Endothelial cell of umbilical vein (primary cell): ENCODE results near the gene PKDCC. TPM values are rescaled to one million over a fixed set of nuclear protein-coding genes. Genes with fewer than 3 reads are reported as not detected.

ENCODE experiments used
- BruUV-seq: library from RNA; stranded (reverse); fragments of 400-500 nt; replicated peaks from 2 replicates; lab custom pipeline; 2021; lab: Mats Ljungman, UMichigan
- CTCF ChIA-PET: fragments of 300-600, 350-600 bp; sonication (Branson Sonifier 250); formaldehyde crosslinking; loops from one replicate; lab custom pipeline; 2021; ENCODE audit warnings: antibody characterized with exemption, inconsistent platforms; lab: Charles Lee
- POLR2A ChIA-PET: fragments of 300-600, 350-600 bp; sonication (Branson Sonifier 250); formaldehyde crosslinking; loops from one replicate; lab custom pipeline; 2021; ENCODE audit warnings: antibody characterized with exemption, inconsistent platforms; lab: Charles Lee
- DNase-seq: peaks from one replicate; pipeline ENCODE4 v3.0.0-alpha.2; 2011; ENCODE audit warnings: low read depth, low spot score
- FAIRE-seq: peaks from 2 replicates; lab custom pipeline; 2011; peaks lifted over from hg19 to GRCh38; lab: Jason Lieb, UNC
- H2AFZ ChIP-seq: 2 replicates; pipeline ENCODE4 v1.6.0; 2012; ENCODE audit warnings: low read depth, low read length, control low read depth, inconsistent platforms
- H3K27ac ChIP-seq: 2 replicates; pipeline ENCODE4 v1.5.1; 2011; ENCODE audit warnings: low read depth, mild to moderate bottlenecking, control low read depth, low read length, moderate library complexity; ENCODE audit not compliant: insufficient read depth
- H3K27me3 ChIP-seq, 2 experiments: 2 replicates each; pipeline versions ENCODE4 v1.6.0 to v1.6.1; 2011; ENCODE audit warnings: low read length in 2 of 2, mixed read lengths in 1 of 2; ENCODE audit not compliant: control insufficient read depth in 2 of 2, insufficient read depth in 2 of 2
- H3K36me3 ChIP-seq, 2 experiments: 2 replicates in 1 of 2; 3 replicates in 1 of 2; pipeline ENCODE4 v1.5.1; 2011; ENCODE audit warnings: low read length in 2 of 2, mild to moderate bottlenecking in 1 of 2, moderate library complexity in 1 of 2; ENCODE audit not compliant: control insufficient read depth in 2 of 2, insufficient read depth in 2 of 2; ENCODE audit errors: extremely low read depth in 1 of 2
- H3K4me1 ChIP-seq: 3 replicates; pipeline ENCODE4 v1.5.1; 2011; ENCODE audit warnings: mild to moderate bottlenecking, low read length; ENCODE audit not compliant: control insufficient read depth, insufficient read depth; ENCODE audit errors: extremely low read depth
- H3K4me2 ChIP-seq: 2 replicates; pipeline ENCODE4 v1.6.1; 2011; ENCODE audit warnings: low read length, control low read depth, mixed read lengths; ENCODE audit not compliant: insufficient read depth
- H3K4me3 ChIP-seq, 3 experiments: fragments of 200-600 bp in 1 of 3; sonication (generic), shearing (Covaris generic) in 1 of 3; replicated peaks in 1 of 3; 2 replicates each; pipeline ENCODE4 v1.5.1; 2011 to 2016; ENCODE audit warnings: control low read depth in 3 of 3, low read length in 3 of 3, mild to moderate bottlenecking in 2 of 3, inconsistent platforms in 1 of 3, low read depth in 1 of 3, moderate library complexity in 1 of 3; ENCODE audit not compliant: insufficient read depth in 1 of 3
- H3K79me2 ChIP-seq: 2 replicates; pipeline ENCODE4 v1.6.0; 2012; ENCODE audit warnings: low read length, inconsistent platforms; ENCODE audit not compliant: control insufficient read depth, insufficient read depth
- H3K9ac ChIP-seq: replicated peaks from 2 replicates; pipeline ENCODE3; 2011; ENCODE audit warnings: low read length, control low read depth; ENCODE audit not compliant: insufficient read depth; ENCODE audit errors: extremely low read depth
- H3K9me1 ChIP-seq: replicated peaks from 3 replicates; pipeline ENCODE4 v1.6.0; 2011; ENCODE audit warnings: mild to moderate bottlenecking, low read length; ENCODE audit not compliant: control insufficient read depth, insufficient read depth; ENCODE audit errors: extremely low read depth
- H3K9me3 ChIP-seq: replicated peaks from 2 replicates; pipeline ENCODE4 v1.5.1; 2012; ENCODE audit warnings: low read length, inconsistent platforms; ENCODE audit not compliant: control insufficient read depth, insufficient read depth
- H4K20me1 ChIP-seq: replicated peaks from 2 replicates; pipeline ENCODE3; 2011; ENCODE audit warnings: mild to moderate bottlenecking, low read length; ENCODE audit not compliant: control insufficient read depth, insufficient read depth; ENCODE audit errors: extremely low read depth
- EZH2 ChIP-seq: IDR thresholded peaks from 2 replicates; pipeline ENCODE4 v1.6.1; 2012; ENCODE audit warnings: borderline replicate concordance, low read depth, mild to moderate bottlenecking, moderate library complexity, low read length, inconsistent platforms; ENCODE audit not compliant: severe bottlenecking
- FOS ChIP-seq: IDR thresholded peaks from 2 replicates; pipeline ENCODE4 v1.6.1; 2011; ENCODE audit warnings: mild to moderate bottlenecking, low read length, moderate library complexity, borderline replicate concordance; ENCODE audit not compliant: insufficient read depth
- GATA2 ChIP-seq: IDR thresholded peaks from 2 replicates; pipeline ENCODE4 v1.7.0; 2011; ENCODE audit warnings: low read depth, mild to moderate bottlenecking, moderate library complexity, mixed read lengths, low read length; ENCODE audit not compliant: insufficient read length, insufficient read depth
- JUN ChIP-seq: IDR thresholded peaks from 2 replicates; pipeline ENCODE4 v1.6.1; 2011; ENCODE audit warnings: borderline replicate concordance, low read depth; ENCODE audit not compliant: insufficient read length, insufficient read depth
- MYC ChIP-seq: IDR thresholded peaks from one replicate; pipeline ENCODE4 v1.6.1; 2011; ENCODE audit warnings: mild to moderate bottlenecking, low read depth, low read length
- POLR2A ChIP-seq: IDR thresholded peaks from 2 replicates; pipeline ENCODE4 v1.6.1; 2012; ENCODE audit warnings: low read depth, mild to moderate bottlenecking, control low read depth, low read length
- POLR2AphosphoS5 ChIP-seq: IDR thresholded peaks from 2 replicates; pipeline ENCODE4 v1.6.1; 2012; ENCODE audit warnings: low read depth, mild to moderate bottlenecking, control low read depth, low read length, moderate library complexity; ENCODE audit not compliant: insufficient read depth
- dilution Hi-C: fragments of 300-500 bp; cut with MboI; formaldehyde crosslinking; loops from one replicate; pipeline ENCODE4 v1.15.0; 2019; ENCODE audit warnings: low sequenced_read_pairs; ENCODE audit not compliant: extremely low pct_ligation_motif_present
- intact Hi-C: fragments of 100-400 bp; cut with micrococcal nuclease; formaldehyde crosslinking; loops from one replicate; pipeline ENCODE4 v1.10.0; 2022
- polyA plus RNA-seq, 4 experiments: library from polyadenylated mRNA; depleted of rRNA in 3 of 4; stranded (reverse) in 3 of 4; unstranded in 1 of 4; fragments of >200 nt; gene quantifications; 2 replicates each; pipeline versions ENCODE4 v1.2.1 to v1.2.3, GENCODE V29; 2011 to 2012; ENCODE audit warnings: missing spikeins in 1 of 4
- total RNA-seq: library from RNA; stranded (reverse); gene quantifications from 2 replicates; pipeline ENCODE4 v1.2.3, GENCODE V29; 2021
- TF ChIP-seq, protein P1 (sequence below), 2 donors: IDR thresholded peaks; 1 replicate in 1 of 2; 2 replicates in 1 of 2; pipeline ENCODE4 v1.5.1; 2011; ENCODE audit warnings: low read length in 2 of 2, mild to moderate bottlenecking in 2 of 2, moderate library complexity in 2 of 2, control low read depth in 1 of 2, inconsistent platforms in 1 of 2, low read depth in 1 of 2; ENCODE audit not compliant: insufficient read depth in 1 of 2; ENCODE audit errors: extremely low read depth in 1 of 2
- TF ChIP-seq, protein P2 (sequence below): IDR thresholded peaks from 2 replicates; pipeline ENCODE4 v1.6.1; 2011; ENCODE audit not compliant: insufficient read depth, insufficient read length

Gene PKDCC
- total and polyA plus RNA-seq, 2 donors (not counting 3 experiments of a cell fraction or from before 2014, with no cell fraction given), result 3.0 to 5.9 TPM

DNA sequence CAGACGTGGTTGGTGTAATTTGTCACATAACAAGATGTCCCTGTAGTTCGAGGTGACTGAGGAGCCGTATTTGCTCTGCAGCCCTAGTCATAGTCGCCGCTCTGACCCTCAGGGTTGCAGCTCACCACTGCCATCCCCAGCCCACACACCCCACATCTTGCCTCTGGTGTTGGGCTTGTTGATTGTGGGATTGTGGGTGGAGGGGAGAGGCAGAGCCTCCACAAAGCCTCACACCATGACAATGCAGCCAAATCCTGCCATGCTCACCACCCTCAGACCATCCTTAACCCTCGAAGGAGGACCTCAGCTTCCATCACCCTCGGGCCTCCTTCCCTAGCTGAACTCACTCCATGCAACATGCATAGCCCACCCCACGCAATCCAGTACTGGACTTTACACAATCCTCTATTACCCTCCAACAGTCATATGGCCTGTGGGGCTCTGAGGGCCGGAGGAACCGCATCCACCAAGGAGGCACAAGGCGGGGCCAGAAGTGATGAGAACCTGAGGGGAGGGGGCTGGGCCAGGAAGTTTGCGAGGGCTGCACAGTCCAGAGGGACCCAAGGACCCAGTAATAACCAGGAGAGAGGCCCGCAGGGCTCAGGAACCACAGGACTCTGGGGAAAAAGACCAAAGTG lies 11.6 kb downstream of the PKDCC start:
- intact Hi-C loops, result no loop called here
- Histone ChIP-seq H3K36me3 (peaks cover 0 to 2% of the 10 kb centered on the region in 2 experiments), H2AFZ (no peak overlapping the region), H3K27me3 (no peaks in the 10 kb centered on the region), H3K9ac (no peak overlapping the region), H3K4me1 (no peaks in the 10 kb centered on the region), H3K79me2 (no peaks in the 10 kb centered on the region), H3K4me3 (no peak overlapping the region), H3K9me3 (no peaks in the 10 kb centered on the region), H3K9me1 (no peaks in the 10 kb centered on the region), H3K27ac (no peak overlapping the region), H4K20me1 (no peaks in the 10 kb centered on the region), H3K4me2 (no peak overlapping the region)
- BruUV-seq, result no TSS peak
- TF ChIP-seq, protein P1, sequence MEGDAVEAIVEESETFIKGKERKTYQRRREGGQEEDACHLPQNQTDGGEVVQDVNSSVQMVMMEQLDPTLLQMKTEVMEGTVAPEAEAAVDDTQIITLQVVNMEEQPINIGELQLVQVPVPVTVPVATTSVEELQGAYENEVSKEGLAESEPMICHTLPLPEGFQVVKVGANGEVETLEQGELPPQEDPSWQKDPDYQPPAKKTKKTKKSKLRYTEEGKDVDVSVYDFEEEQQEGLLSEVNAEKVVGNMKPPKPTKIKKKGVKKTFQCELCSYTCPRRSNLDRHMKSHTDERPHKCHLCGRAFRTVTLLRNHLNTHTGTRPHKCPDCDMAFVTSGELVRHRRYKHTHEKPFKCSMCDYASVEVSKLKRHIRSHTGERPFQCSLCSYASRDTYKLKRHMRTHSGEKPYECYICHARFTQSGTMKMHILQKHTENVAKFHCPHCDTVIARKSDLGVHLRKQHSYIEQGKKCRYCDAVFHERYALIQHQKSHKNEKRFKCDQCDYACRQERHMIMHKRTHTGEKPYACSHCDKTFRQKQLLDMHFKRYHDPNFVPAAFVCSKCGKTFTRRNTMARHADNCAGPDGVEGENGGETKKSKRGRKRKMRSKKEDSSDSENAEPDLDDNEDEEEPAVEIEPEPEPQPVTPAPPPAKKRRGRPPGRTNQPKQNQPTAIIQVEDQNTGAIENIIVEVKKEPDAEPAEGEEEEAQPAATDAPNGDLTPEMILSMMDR (IDR thresholded peaks at IDR 0.05; ENCODE audit: extremely low read depth in 1 of 2, insufficient read depth in 1 of 2, low read depth in 1 of 2, low read length in 2 of 2), result no peak
- TF ChIP-seq GATA2 (no peak), MYC (no peak), FOS (no peak), JUN (no peak), POLR2AphosphoS5 (no peak), EZH2 (no peak), POLR2A (no peak)
- TF ChIP-seq, protein P2, sequence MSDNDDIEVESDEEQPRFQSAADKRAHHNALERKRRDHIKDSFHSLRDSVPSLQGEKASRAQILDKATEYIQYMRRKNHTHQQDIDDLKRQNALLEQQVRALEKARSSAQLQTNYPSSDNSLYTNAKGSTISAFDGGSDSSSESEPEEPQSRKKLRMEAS, result no peak
- POLR2A ChIA-PET, result no interaction called here
- DNase-seq (no peak), FAIRE-seq (no peak)
- CTCF ChIA-PET, result interaction anchor here (2.0 kb wide), 1 partner anchor 189 kb away, joined by 14 read pairs; no protein-coding TSS in a partner anchor
- dilution Hi-C loops, result no loop called here
